AG09319 (cell line): ENCODE measurements around the gene GPHN.

Source experiments
- DNase-seq: peaks from one replicate; pipeline ENCODE4 v3.0.0-alpha.2; 2010; ENCODE audit warnings: low read depth; ENCODE audit errors: extremely low read depth
- CTCF ChIP-seq: IDR thresholded peaks from 2 replicates; pipeline ENCODE4 v1.5.1; 2011; ENCODE audit warnings: low read depth, mild to moderate bottlenecking, inconsistent platforms, low read length, moderate library complexity

GPHN gene

DNA sequence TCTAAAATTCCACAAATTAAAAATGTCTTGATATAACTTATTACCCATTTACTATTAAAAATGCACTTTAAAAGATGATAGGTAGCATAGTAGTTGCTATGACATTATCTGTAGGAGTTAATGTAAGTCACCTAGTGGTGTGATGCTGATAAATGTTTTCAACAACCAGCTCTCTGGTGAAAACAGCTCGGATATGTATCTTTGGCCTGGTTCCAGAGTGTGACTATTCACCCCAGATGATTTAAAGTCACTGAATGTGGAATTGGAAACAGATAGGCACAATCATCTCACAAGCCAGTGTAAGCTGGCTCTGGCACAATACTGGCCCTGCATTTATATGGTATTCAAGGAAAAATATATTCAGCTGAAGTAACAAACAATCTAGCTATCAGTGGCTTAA, 31.0 kb upstream of the GPHN start:
- TF ChIP-seq CTCF, result no peak
- DNase-seq, result no peak

DNA sequence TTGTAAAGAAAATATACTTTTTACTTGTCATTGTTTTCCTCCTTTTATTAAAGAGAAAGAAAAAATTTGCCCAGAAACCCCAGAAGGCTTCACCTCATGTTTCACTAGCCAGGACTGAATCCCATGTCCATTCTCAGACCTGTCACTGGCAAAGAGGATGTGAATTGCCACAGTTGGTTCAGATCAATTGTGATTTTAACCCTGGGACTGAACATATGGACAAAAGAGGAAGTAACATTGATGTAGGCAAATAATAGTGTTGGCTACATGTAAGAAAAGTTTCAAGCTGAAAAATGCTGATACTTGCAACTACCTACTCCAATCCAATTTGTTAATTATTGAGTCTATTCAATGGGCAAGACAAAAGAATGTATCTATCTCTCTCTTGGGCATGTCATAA, 30.4 kb upstream of the GPHN start:
- DNase-seq, result no peak
- TF ChIP-seq CTCF, result no peak

DNA sequence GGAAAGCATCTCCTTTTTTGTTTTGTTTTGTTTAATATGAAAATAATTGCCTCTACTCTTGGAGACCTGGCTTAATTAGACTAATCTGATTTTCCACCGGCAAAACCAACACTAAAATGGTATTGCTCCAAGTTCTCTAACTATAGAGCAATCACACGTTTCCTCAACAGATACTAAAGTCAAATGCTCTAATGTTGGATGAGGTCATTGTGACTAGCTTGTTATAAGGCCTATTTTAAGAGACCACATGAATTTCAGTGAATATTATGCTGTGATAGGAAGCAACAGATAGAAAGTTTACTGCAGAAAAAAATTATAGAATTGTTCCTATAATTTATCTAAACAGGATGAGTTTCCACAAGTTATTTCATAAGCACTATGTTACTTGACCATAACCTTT, 25.1 kb upstream of the GPHN start:
- no peak for DNase-seq
- TF ChIP-seq CTCF, result no peak

- no peak for TF ChIP-seq CTCF
- no peak for DNase-seq
These were observed 24.6 kb upstream of the GPHN start for GRCh38 chr14:66483322-66483721.

DNA sequence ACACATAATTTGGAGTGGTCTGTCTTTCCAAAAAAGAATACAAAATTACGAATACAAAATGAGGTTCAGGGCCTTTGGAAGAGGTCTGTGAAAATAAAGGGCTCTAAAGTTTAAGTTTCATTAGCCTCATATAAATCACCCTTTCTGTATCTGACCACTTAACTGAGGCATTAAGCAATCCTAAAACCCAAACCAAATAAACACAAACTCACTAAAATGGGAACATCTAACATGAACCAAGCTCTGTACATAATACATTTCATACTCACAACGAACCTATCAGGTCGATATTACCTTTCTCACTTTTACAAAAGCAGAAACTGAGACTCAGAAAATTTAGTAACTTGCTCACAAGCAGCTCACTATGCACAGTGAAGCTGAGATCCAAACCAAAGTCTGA, 22.9 kb upstream of the GPHN start:
- no peak for DNase-seq
- TF ChIP-seq CTCF, result no peak

DNA sequence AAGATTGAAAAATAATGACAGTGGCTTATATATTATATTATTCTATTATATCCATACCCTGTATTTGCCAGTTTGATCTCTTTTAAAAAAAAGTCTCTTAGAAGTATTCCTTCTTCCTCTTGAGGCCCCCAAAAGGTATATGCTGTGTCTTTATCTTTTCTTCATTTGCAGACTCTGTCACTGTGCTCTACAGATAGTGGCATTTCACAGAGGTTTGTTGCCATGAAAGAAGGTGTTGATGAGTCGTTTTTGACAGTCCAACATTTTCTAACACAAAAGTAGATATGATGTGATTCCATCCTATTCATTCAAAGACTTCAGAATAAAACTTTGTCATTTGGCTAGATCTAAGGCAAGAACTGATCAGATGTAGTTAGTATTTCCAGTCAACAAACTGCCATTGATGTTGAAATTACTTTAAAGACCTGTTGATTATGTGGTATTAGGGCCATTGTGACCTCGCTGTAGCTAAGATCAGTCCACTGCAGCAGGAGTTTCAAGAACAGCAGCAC, 22.0 kb upstream of the GPHN start, which contains the start of gene CCDC196:
Gene CCDC196, plus strand, starts transcription at position 462 of the 512 bp plus-strand sequence. CDS start 132 bp downstream, outside the sequence.
- DNase-seq, result no peak
- TF ChIP-seq CTCF, result no peak

DNA sequence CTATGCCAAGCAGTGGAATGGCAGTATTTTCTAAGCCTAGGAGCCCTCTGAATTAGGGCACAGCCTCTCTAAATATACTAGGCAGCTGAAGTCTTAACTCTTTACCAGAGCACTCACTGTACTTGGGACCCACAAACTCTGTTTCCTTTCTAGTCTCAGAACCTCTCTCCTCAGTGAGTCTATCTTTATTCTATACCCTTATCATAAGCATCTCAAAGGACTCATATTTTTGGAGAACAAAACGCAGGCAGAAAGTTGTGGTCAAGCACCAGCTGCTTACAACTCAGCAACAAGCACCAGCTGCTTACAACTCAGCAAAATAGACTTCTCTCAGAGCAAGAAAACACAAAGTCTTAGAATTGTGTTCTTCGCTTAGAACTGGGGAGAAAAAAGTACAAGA, 20.8 kb upstream of the GPHN start:
- no peak for TF ChIP-seq CTCF
- DNase-seq, result no peak
